ENCODE results near the gene PAM.

- TF ChIP-seq CTCF (IDR thresholded peaks at IDR 0.05) (no peak), POLR2A (IDR thresholded peaks at IDR 0.05) (no peak)
These were observed 210.5 kb downstream of the PAM start for GRCh38 chr5:102965653-102966052.
